Astrocyte (in vitro differentiated cells and primary cell): ENCODE data around the gene NOL8. TPM values are rescaled to one million over a fixed set of nuclear protein-coding genes. Genes with fewer than 3 reads are reported as not detected.
A peak's percentile ranks its signal among the peaks of the same experiment; 100 is the strongest.

Source experiments
- DNase-seq: peaks from one replicate; pipeline ENCODE4 v3.0.0-alpha.2; 2010; ENCODE audit warnings: low read depth
- FAIRE-seq: peaks from 2 replicates; lab custom pipeline; 2011; peaks lifted over from hg19 to GRCh38; lab: Jason Lieb, UNC
- H2AFZ ChIP-seq: 2 replicates; pipeline ENCODE4 v1.6.0; 2012; ENCODE audit warnings: low read depth, low read length, inconsistent platforms
- H3K27ac ChIP-seq: 2 replicates; pipeline ENCODE4 v1.5.1; 2011; ENCODE audit warnings: low read depth, low read length, inconsistent platforms
- H3K27me3 ChIP-seq: 2 replicates; pipeline ENCODE4 v1.6.0; 2011; ENCODE audit warnings: low read length, inconsistent platforms; ENCODE audit not compliant: insufficient read depth
- H3K36me3 ChIP-seq: 2 replicates; pipeline ENCODE4 v1.5.1; 2011; ENCODE audit warnings: low read length, inconsistent platforms; ENCODE audit not compliant: insufficient read depth
- H3K4me1 ChIP-seq: 2 replicates; pipeline ENCODE4 v1.5.1; 2011; ENCODE audit warnings: low read length, inconsistent platforms; ENCODE audit not compliant: insufficient read depth
- H3K4me2 ChIP-seq: 2 replicates; pipeline ENCODE4 v1.6.0; 2012; ENCODE audit warnings: low read length, inconsistent platforms
- H3K4me3 ChIP-seq: 2 replicates; pipeline ENCODE4 v1.5.1; 2011; ENCODE audit warnings: low read depth, mild to moderate bottlenecking, low read length, inconsistent platforms; ENCODE audit not compliant: insufficient read depth
- H3K79me2 ChIP-seq: 2 replicates; pipeline ENCODE4 v1.6.0; 2012; ENCODE audit warnings: mild to moderate bottlenecking, low read length, inconsistent platforms; ENCODE audit not compliant: insufficient read depth
- H3K9ac ChIP-seq: 2 replicates; pipeline ENCODE4 v1.6.0; 2012; ENCODE audit warnings: mild to moderate bottlenecking, low read length, inconsistent platforms
- H3K9me3 ChIP-seq: 2 replicates; pipeline ENCODE4 v1.5.1; 2012; ENCODE audit warnings: low read depth, mild to moderate bottlenecking, low read length, inconsistent platforms; ENCODE audit not compliant: insufficient read depth
- H4K20me1 ChIP-seq: 2 replicates; pipeline ENCODE4 v1.6.0; 2012; ENCODE audit warnings: low read length, inconsistent platforms; ENCODE audit not compliant: insufficient read depth
- H3K27ac Mint-ChIP-seq: one replicate; pipeline ENCODE4 v1.8.0; 2021; ENCODE audit warnings: mild to moderate bottlenecking, mixed read lengths; ENCODE audit not compliant: unreplicated experiment
- H3K27me3 Mint-ChIP-seq: one replicate; pipeline ENCODE4 v1.8.0; 2021; ENCODE audit warnings: low read depth, mixed read lengths; ENCODE audit not compliant: unreplicated experiment
- H3K36me3 Mint-ChIP-seq: one replicate; pipeline ENCODE4 v1.8.0; 2021; ENCODE audit warnings: low read depth, mixed read lengths; ENCODE audit not compliant: unreplicated experiment
- H3K4me1 Mint-ChIP-seq: one replicate; pipeline ENCODE4 v1.8.0; 2021; ENCODE audit warnings: low read depth, mixed read lengths; ENCODE audit not compliant: unreplicated experiment
- H3K4me3 Mint-ChIP-seq: one replicate; pipeline ENCODE4 v1.8.0; 2021; ENCODE audit warnings: mild to moderate bottlenecking, moderate library complexity, mixed read lengths; ENCODE audit not compliant: unreplicated experiment
- H3K9me3 Mint-ChIP-seq: one replicate; pipeline ENCODE4 v1.8.0; 2021; ENCODE audit warnings: mild to moderate bottlenecking, mixed read lengths; ENCODE audit not compliant: unreplicated experiment
- EZH2 ChIP-seq: IDR thresholded peaks from 2 replicates; pipeline ENCODE4 v1.6.1; 2012; ENCODE audit warnings: mild to moderate bottlenecking, low read length, inconsistent platforms; ENCODE audit not compliant: insufficient read depth
- total RNA-seq: library from RNA; stranded (reverse); gene quantifications from 2 replicates; pipeline ENCODE4 v1.2.1, GENCODE V29; 2021
- TF ChIP-seq, protein P1 (sequence below): IDR thresholded peaks from 2 replicates; pipeline ENCODE4 v1.5.1; 2011; ENCODE audit warnings: low read depth, mild to moderate bottlenecking, inconsistent platforms, low read length, moderate library complexity; ENCODE audit not compliant: insufficient read depth

The NOL8 gene
- total RNA-seq, 1 donor from 2014 or later: 33.1 TPM

GRCh38 chr9:92293452-92294296 lies 31.5 kb downstream of the NOL8 start, which contains the start of gene IARS1:
Gene IARS1, minus strand, starts transcription at chr9:92293697. Its CDS starts 4,278 bp downstream, at chr9:92289419.
- Histone ChIP-seq H3K36me3 (peaks cover 22% of the 10 kb centered on the region), H3K79me2 (peaks cover 48% of the 10 kb centered on the region), H3K4me3 (peak within 1 kb of the TSS; percentile 91), H3K4me1 (peaks cover 19% of the 10 kb centered on the region), H3K9me3 (no peaks in the 10 kb centered on the region), H3K9ac (peak within 1 kb of the TSS; percentile 85), H3K27me3 (no peaks in the 10 kb centered on the region), H3K4me2 (peak within 1 kb of the TSS; percentile 79), H4K20me1 (peaks cover 21% of the 10 kb centered on the region), H3K27ac (peak within 1 kb of the TSS; percentile 84), H2AFZ (peak within 1 kb of the TSS; percentile 81)
- Mint-ChIP-seq H3K4me1 (peaks cover 27% of the 10 kb centered on the region), H3K36me3 (peaks cover 5% of the 10 kb centered on the region), H3K9me3 (no peaks in the 10 kb centered on the region), H3K27me3 (no peaks in the 10 kb centered on the region), H3K27ac (peak within 1 kb of the TSS; percentile 94), H3K4me3 (peak within 1 kb of the TSS; percentile 93)
- TF ChIP-seq EZH2: no peak
- TF ChIP-seq, protein P1, sequence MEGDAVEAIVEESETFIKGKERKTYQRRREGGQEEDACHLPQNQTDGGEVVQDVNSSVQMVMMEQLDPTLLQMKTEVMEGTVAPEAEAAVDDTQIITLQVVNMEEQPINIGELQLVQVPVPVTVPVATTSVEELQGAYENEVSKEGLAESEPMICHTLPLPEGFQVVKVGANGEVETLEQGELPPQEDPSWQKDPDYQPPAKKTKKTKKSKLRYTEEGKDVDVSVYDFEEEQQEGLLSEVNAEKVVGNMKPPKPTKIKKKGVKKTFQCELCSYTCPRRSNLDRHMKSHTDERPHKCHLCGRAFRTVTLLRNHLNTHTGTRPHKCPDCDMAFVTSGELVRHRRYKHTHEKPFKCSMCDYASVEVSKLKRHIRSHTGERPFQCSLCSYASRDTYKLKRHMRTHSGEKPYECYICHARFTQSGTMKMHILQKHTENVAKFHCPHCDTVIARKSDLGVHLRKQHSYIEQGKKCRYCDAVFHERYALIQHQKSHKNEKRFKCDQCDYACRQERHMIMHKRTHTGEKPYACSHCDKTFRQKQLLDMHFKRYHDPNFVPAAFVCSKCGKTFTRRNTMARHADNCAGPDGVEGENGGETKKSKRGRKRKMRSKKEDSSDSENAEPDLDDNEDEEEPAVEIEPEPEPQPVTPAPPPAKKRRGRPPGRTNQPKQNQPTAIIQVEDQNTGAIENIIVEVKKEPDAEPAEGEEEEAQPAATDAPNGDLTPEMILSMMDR: peak; percentile 20
- FAIRE-seq: peak; percentile 58
- peak; percentile 97 for DNase-seq

- no peak for TF ChIP-seq EZH2
- TF ChIP-seq, protein P1: no peak
- peaks cover 55% of the 10 kb centered on the region for H3K79me2 ChIP-seq
- Mint-ChIP-seq H3K4me1 (peaks cover 27% of the 10 kb centered on the region), H3K36me3 (peaks cover 8% of the 10 kb centered on the region), H3K27ac (peak overlapping the region; percentile 94), H3K4me3 (peak overlapping the region; percentile 93), H3K27me3 (no peaks in the 10 kb centered on the region), H3K9me3 (no peaks in the 10 kb centered on the region)
- H3K9ac ChIP-seq: peak overlapping the region; percentile 85
- no peak overlapping the region for H2AFZ ChIP-seq
- H3K4me3 ChIP-seq: peak overlapping the region; percentile 91
- H4K20me1 ChIP-seq: peaks cover 24% of the 10 kb centered on the region
- H3K36me3 ChIP-seq: peaks cover 20% of the 10 kb centered on the region
- no peaks in the 10 kb centered on the region for H3K27me3 ChIP-seq
- DNase-seq: no peak
- no peaks in the 10 kb centered on the region for H3K9me3 ChIP-seq
- H3K4me2 ChIP-seq: peak overlapping the region; percentile 79
- peak overlapping the region; percentile 84 for H3K27ac ChIP-seq
- peaks cover 19% of the 10 kb centered on the region for H3K4me1 ChIP-seq
- FAIRE-seq: no peak
Observed at GRCh38 chr9:92293075-92293354, 32.1 kb downstream of the NOL8 start.
